Aorta (tissue), 5 donors: ENCODE measurements around the gene KHDRBS2. TPM values are rescaled to one million over a fixed set of nuclear protein-coding genes. Genes with fewer than 3 reads are reported as not detected.

ENCODE experiments used
- ATAC-seq: fragments of 200-7000 bp; cut with Tn5 transposase; one replicate; pipeline ENCODE4 v1.9.1; 2022; ENCODE audit warnings: moderate library complexity; ENCODE audit not compliant: low FRiP score
- DNase-seq, 2 donors: peaks; one replicate each; pipeline ENCODE4 v3.0.0-alpha.2; 2020
- H3K27ac ChIP-seq, 2 donors: one replicate each; pipeline ENCODE4 v1.5.1; 2013; ENCODE audit warnings: low read length in 2 of 2, mild to moderate bottlenecking in 2 of 2, moderate library complexity in 2 of 2, control low read depth in 1 of 2, inconsistent platforms in 1 of 2, low read depth in 1 of 2
- H3K27me3 ChIP-seq, 2 donors: one replicate each; pipeline ENCODE4 v1.6.1; 2013; ENCODE audit warnings: control low read depth in 1 of 2, low read length in 1 of 2, mild to moderate bottlenecking in 1 of 2, moderate library complexity in 1 of 2; ENCODE audit not compliant: insufficient read depth in 2 of 2, control insufficient read depth in 1 of 2
- H3K36me3 ChIP-seq, 2 donors: one replicate each; pipeline ENCODE4 v1.6.1; 2013; ENCODE audit warnings: control low read depth in 1 of 2, low read length in 1 of 2, mild to moderate bottlenecking in 1 of 2; ENCODE audit not compliant: insufficient read depth in 2 of 2, control insufficient read depth in 1 of 2
- H3K4me1 ChIP-seq, 2 donors: one replicate each; pipeline ENCODE4 v1.6.1; 2013; ENCODE audit warnings: low read length in 2 of 2, control low read depth in 1 of 2, mild to moderate bottlenecking in 1 of 2, moderate library complexity in 1 of 2; ENCODE audit not compliant: insufficient read depth in 2 of 2, control insufficient read depth in 1 of 2
- H3K4me3 ChIP-seq, 2 donors: one replicate each; pipeline ENCODE4 v1.5.1; 2013; ENCODE audit warnings: low read length in 2 of 2, control low read depth in 1 of 2, mild to moderate bottlenecking in 1 of 2
- H3K9me3 ChIP-seq: one replicate; pipeline ENCODE4 v1.6.1; 2013; ENCODE audit warnings: mild to moderate bottlenecking, low read length; ENCODE audit not compliant: control insufficient read depth
- WGBS, 2 donors: extraction: QIAGEN DNeasy Blood & Tissue Kit; methylation state at CpG; one replicate each; pipeline ENCODE4 v1.1.7; 2013; 5-methylcytosine and 5-hydroxymethylcytosine counted together
- intact Hi-C, 2 donors: fragments of 100-400 bp; cut with DNase I; formaldehyde crosslinking; loops; one replicate each; pipeline versions ENCODE4 v1.14.2 to v1.15.0; 2022
- polyA plus RNA-seq, 2 donors: library from polyadenylated mRNA; stranded (reverse); fragments of 200-250 nt; gene quantifications; one replicate each; pipeline ENCODE4 v1.2.3, GENCODE V29; 2013
- total RNA-seq, 2 donors: library from RNA; stranded (reverse); fragmentation: NEBNext Ultra II Directional; extraction: Animal tissue kit (Norgen Biotek cat#: 25700); gene quantifications; one replicate each; pipeline ENCODE4 v1.2.1, GENCODE V29; 2021
- donor health status: healthy with polysubstance abuse.
- donor health status: Bipolar disorder and iron deficiency.
- donor health status: DM: no; HTN: no; CAD: no.
- donor health status: DM: no; HTN: no; CAD: no.
- donor health status: DM: yes; HTN: yes; CAD: no.

Gene KHDRBS2
- total and polyA plus RNA-seq, 4 donors = 0.32 to 0.57 TPM; not detected in 2

DNA sequence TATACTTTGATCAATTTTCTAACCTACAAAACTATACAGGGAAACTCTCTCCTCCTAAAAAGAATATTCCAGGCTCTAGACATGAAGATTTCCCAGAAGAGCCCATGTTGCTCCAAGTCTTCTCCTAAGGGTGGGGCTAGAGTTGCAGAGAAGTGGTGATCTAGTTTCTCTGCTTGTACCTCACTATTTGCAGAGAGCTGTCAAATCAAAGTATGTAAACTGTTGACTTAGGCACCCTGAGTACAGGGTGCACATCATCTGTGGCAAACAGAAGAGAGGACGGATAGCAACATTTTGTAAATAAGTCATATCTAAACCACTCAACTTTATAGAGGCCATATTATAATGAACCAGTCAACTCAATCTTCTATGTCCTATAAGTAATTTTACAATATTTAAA lies 250.1 kb downstream of the KHDRBS2 start:
- peaks cover 3% of the 10 kb centered on the region for H3K9me3 ChIP-seq
- H3K4me1 ChIP-seq = no peaks in the 10 kb centered on the region
- no peak for DNase-seq
- no peaks in the 10 kb centered on the region for H3K36me3 ChIP-seq
- 83 to 85% methylated on average over 1 of the region's 1 CpG for WGBS, 2 donors
- H3K27me3 ChIP-seq = no peaks in the 10 kb centered on the region
- H3K4me3 ChIP-seq = no peak overlapping the region
- no peak for ATAC-seq
- intact Hi-C loops = no loop called here
- no peak overlapping the region for H3K27ac ChIP-seq

DNA sequence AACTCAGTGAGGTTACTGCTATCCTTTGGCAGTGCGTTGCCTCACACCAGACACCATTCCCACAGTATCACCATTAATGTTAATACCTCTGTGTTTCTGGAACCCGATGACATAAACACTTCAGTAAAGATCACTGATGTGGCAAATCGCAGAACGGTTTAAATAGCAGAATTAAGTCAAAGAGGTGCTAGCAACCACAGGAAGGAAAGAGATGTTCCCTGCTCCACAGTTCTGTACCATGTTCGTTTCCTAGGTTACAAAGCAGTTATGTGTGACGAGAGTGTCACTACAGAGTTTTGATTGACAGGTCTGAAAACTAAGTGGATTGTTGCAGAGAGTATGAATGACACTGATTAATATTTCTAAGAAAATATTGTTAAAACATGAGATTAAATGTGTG lies 272.3 kb downstream of the KHDRBS2 start:
- H3K27ac ChIP-seq = no peak overlapping the region
- DNase-seq = no peak
- H3K36me3 ChIP-seq = no peaks in the 10 kb centered on the region
- H3K27me3 ChIP-seq = no peaks in the 10 kb centered on the region
- H3K4me1 ChIP-seq = no peaks in the 10 kb centered on the region
- 74 to 78% methylated on average over 6 of the region's 6 CpGs for WGBS, 2 donors
- ATAC-seq = no peak
- H3K9me3 ChIP-seq = no peaks in the 10 kb centered on the region
- intact Hi-C loops = no loop called here
- H3K4me3 ChIP-seq = no peak overlapping the region

DNA sequence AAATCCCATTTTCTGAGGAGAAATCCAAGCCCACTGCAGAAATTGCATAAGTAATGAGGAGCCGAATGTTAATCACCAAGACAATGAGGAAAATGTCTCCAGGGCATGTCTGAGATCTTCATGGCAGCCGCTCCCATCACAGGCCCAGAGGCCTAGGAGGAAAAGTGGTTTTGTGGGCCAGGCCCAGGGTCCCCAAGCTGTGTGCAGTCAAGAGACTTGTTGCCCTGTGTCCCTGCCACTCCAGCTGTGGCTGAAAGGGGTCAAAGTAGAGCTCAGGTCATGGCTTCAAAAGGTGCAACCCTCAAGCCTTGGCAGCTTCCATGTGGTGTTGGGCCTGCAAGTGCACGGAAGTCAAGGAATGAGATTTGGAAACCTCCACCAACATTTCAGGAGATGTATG lies 276.6 kb downstream of the KHDRBS2 start:
- Histone ChIP-seq H3K4me1 (no peaks in the 10 kb centered on the region), H3K36me3 (no peaks in the 10 kb centered on the region), H3K4me3 (no peak overlapping the region), H3K27me3 (no peaks in the 10 kb centered on the region), H3K9me3 (no peaks in the 10 kb centered on the region), H3K27ac (no peak overlapping the region)
- 93 to 95% methylated on average over 3 of the region's 3 CpGs for WGBS, 2 donors
- intact Hi-C loops = no loop called here
- no peak for ATAC-seq
- no peak for DNase-seq

DNA sequence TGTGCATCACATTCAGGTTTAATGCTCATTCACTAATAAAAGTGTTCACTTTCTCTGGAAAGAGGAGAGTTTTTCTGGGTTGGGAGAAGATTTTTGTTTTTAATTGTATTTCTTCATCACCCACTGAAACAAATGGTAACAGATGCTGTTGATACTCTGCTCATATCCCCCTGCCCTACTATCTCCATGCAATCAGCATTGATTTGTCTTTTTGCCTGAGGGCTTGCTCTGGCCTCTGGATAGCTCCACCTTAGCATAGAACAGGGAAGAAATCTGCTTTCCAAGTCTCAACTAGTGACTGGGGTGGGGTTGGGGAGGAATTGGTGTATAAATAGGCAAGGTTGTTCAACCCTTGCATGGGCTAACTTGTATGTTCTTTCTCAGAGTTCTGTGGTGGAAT lies 296.4 kb downstream of the KHDRBS2 start:
- DNase-seq (no peak), ATAC-seq (no peak)
- intact Hi-C loops = no loop called here
- no peaks in the 10 kb centered on the region for H3K36me3 ChIP-seq
- H3K27ac ChIP-seq = no peak overlapping the region
- no peaks in the 10 kb centered on the region for H3K27me3 ChIP-seq
- no peaks in the 10 kb centered on the region for H3K9me3 ChIP-seq
- H3K4me1 ChIP-seq = no peaks in the 10 kb centered on the region
- no peak overlapping the region for H3K4me3 ChIP-seq

DNA sequence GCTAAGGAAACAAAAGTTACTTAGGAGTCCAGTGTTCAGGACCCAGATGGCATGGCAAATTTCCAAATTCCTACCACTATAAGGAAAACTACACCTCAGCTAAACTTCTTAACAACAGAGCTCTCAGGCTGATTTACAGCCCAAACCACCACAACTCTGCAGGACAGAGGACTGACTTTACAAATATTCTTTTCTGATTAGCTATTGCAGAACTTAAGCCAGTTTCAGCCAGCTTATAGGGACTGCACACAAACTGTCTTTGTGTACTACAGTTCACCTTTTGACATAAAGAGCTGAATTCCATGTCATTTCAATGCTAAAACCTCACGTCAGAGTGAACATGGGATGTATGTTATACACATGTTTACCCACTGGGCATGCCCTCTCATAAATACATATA lies 305.4 kb downstream of the KHDRBS2 start:
- Histone ChIP-seq H3K27me3 (no peaks in the 10 kb centered on the region), H3K4me1 (no peaks in the 10 kb centered on the region), H3K27ac (no peak overlapping the region), H3K4me3 (no peak overlapping the region), H3K9me3 (no peaks in the 10 kb centered on the region), H3K36me3 (no peaks in the 10 kb centered on the region)
- 72 to 74% methylated on average over 1 of the region's 1 CpG for WGBS, 2 donors
- DNase-seq = no peak
- no peak for ATAC-seq
- intact Hi-C loops = no loop called here

DNA sequence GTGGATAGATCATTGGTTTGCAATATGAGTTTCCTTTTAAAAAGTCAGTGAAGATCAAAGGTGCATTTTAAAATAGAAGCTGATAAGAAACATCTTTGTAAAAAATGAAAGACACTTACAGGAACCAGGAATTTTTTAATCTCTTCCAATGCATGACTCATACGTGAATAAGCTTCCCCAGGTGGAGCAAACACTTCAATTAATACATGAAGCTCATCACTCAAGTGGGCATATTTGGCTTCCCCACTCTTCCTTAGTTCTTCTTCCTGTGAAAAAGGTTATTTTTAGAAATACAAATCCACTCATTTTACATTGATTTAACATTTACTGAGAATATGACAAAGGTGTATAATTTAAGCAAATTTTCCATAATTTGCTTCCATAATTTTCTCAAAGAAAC lies 308.1 kb downstream of the KHDRBS2 start:
- intact Hi-C loops = no loop called here
- ATAC-seq = no peak
- DNase-seq = no peak
- Histone ChIP-seq H3K36me3 (no peaks in the 10 kb centered on the region), H3K9me3 (no peaks in the 10 kb centered on the region), H3K4me3 (no peak overlapping the region), H3K27me3 (no peaks in the 10 kb centered on the region), H3K27ac (no peak overlapping the region), H3K4me1 (no peaks in the 10 kb centered on the region)
- WGBS, 2 donors = 74 to 79% methylated on average over 1 of the region's 1 CpG

DNA sequence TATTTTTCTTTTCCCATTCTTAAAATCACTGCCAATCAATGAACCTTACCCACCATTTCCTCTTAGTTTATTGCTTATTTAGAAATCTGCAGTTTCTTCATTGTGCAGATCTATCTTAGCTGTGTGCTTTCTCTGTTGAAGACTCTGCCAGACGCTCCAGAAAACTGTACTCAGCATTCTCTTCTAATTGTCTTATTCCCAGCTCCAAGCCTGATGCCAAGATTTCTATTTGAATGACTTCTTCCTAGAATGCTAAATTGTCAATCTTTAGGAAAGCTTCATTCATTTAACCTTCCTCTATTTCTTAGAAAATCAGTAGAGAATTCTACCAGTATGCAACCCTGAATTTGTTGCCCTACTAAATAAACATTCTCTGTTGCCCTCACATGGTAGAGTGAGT lies 308.9 kb downstream of the KHDRBS2 start:
- intact Hi-C loops = no loop called here
- Histone ChIP-seq H3K27me3 (no peaks in the 10 kb centered on the region), H3K9me3 (no peaks in the 10 kb centered on the region), H3K27ac (no peak overlapping the region), H3K36me3 (no peaks in the 10 kb centered on the region), H3K4me3 (no peak overlapping the region), H3K4me1 (no peaks in the 10 kb centered on the region)
- WGBS, 2 donors = 35 to 49% methylated on average over 1 of the region's 1 CpG
- no peak for DNase-seq
- ATAC-seq = no peak

DNA sequence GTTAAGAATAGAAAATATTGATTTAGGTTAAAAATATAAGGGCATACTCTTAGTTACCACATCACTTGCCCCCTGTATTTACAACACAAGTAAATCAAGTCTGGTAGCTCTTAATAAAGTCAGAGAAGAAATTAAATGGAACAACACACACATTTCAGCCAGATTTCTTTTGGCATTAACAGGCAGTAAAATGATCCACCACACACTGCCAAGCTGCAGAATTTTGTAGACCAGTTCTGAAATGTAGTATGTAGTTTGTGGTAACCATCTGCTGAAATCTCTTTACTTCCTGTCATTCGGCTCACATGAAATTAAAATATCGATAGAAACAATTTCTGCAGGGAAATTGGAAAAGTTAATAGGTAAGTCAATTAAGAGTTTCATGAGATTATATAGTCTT lies 326.8 kb downstream of the KHDRBS2 start:
- Histone ChIP-seq H3K4me3 (no peak overlapping the region), H3K4me1 (no peaks in the 10 kb centered on the region), H3K27ac (no peak overlapping the region), H3K36me3 (no peaks in the 10 kb centered on the region), H3K27me3 (no peaks in the 10 kb centered on the region), H3K9me3 (no peaks in the 10 kb centered on the region)
- intact Hi-C loops = no loop called here
- ATAC-seq = no peak
- 91 to 93% methylated on average over 2 of the region's 2 CpGs for WGBS, 2 donors
- DNase-seq = no peak

DNA sequence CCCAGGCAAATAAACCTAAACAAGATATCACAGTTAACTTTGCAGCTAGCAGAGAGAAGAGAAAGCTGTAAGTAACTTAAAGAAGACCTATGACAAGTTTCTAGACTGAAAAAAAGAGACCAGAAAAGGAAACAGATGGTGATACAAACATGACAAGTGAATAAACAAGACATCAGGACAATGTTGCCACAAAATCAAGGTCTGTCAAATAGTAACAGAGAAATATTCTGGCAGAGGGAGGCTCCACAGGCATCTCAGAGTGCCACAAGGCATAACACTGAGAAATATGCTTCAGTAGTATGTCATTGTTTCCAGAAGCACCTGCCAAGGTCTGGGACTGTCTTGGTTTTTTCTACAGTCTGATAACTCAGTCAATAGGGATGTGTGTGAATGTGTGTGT lies 332.2 kb downstream of the KHDRBS2 start:
- DNase-seq (no peak), ATAC-seq (no peak)
- Histone ChIP-seq H3K4me3 (no peak overlapping the region), H3K36me3 (no peaks in the 10 kb centered on the region), H3K9me3 (no peaks in the 10 kb centered on the region), H3K27ac (no peak overlapping the region), H3K4me1 (no peaks in the 10 kb centered on the region), H3K27me3 (no peaks in the 10 kb centered on the region)
- intact Hi-C loops = no loop called here

DNA sequence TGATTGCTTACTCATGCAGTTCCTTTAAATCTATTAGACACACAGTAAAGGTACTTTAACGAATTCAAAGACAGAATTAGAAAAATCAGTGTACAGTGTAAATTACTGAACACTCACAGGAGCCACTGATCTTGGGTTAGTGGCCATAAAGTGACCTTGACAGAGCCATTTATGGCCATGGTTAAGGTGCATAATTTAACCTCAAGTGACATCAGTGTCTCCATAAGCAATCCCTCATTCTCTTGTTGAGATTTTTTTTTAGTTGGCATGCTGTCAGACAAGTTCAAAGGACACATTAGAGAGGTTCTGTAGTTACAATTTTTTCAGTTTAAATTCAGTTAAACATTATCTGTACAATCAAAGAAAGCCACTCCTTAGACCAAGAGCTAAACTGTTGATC lies 334.4 kb downstream of the KHDRBS2 start:
- no peaks in the 10 kb centered on the region for H3K9me3 ChIP-seq
- no peak for ATAC-seq
- intact Hi-C loops = no loop called here
- H3K27ac ChIP-seq = no peak overlapping the region
- no peaks in the 10 kb centered on the region for H3K4me1 ChIP-seq
- no peaks in the 10 kb centered on the region for H3K36me3 ChIP-seq
- WGBS, 2 donors = 58 to 63% methylated on average over 1 of the region's 1 CpG
- H3K4me3 ChIP-seq = no peak overlapping the region
- DNase-seq = no peak
- no peaks in the 10 kb centered on the region for H3K27me3 ChIP-seq
